Measurements from ENCODE around the gene ZNF423. TPM values are rescaled to one million over a fixed set of nuclear protein-coding genes. Genes with fewer than 3 reads are reported as not detected.

The ZNF423 gene
- total RNA-seq, 3 donors from 2014 or later (not counting 1 experiment from before 2014, with no cell fraction given) = not detected

DNA sequence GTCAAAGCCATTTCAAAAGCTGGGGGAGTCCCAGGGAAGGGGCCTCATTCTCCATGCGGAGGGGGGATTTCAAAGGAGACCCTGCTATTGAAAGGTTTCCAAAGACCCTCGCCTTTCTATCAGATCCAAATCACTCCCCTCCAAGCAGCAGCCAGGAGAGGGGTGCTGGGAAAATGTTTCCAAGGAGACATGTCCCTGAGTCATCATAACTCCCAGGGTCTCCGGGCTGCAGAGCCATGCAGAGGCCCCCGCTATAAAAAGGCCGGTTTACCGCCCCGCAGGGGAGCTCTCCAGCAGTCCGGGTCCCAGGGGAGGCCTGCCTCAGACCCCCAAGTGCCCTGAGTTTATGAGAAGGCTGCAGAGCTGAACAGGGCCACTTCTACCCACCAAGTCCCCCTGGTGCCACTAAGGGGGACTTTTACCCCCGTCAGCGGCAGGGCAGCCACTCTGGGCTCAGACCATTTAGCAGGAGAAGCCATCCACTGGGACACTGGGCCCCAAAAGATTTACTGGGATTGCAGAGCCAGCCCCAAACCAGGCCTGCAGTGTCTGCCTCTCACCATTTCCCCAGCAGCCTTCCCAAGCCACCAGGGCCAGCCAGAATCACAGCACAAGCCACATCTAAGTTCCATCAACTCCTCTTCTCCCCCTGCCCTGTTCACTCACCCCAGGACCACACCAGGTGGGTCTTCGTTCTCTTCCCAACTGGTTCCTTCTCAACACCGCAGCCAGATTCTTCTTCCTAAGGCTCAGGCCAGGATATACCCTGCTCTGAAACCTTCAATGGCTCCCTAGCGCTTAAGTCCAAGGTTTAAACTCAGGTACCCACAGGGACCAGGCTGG is 234.4 kb downstream of the ZNF423 start:
- no peaks in the 10 kb centered on the region for H3K27me3 ChIP-seq (ENCODE audit: control insufficient read depth, insufficient read depth, low read length)
- no peaks in the 10 kb centered on the region for H3K9me3 ChIP-seq (ENCODE audit: control insufficient read depth, insufficient read depth, low read length)
- Mint-ChIP-seq H3K27me3 (ENCODE audit: low read depth in 2 of 2) (no peaks in the 10 kb centered on the region), H3K9me3 (no peaks in the 10 kb centered on the region), H3K4me1 (no peaks in the 10 kb centered on the region), H3K4me3 (no peak overlapping the region), H3K27ac (no peak overlapping the region), H3K36me3 (no peaks in the 10 kb centered on the region)
- DNase-seq (no peak), ATAC-seq (no peak)
- no peak overlapping the region for H3K27ac ChIP-seq (ENCODE audit: low read length)
- 88% methylated on average over 13 of the region's 13 CpGs for WGBS (ENCODE audit: insufficient coverage)
- no peaks in the 10 kb centered on the region for H3K4me1 ChIP-seq (ENCODE audit: control insufficient read depth, insufficient read depth, low read length)
- H3K4me3 ChIP-seq (ENCODE audit: low read length) = no peak overlapping the region
- no peaks in the 10 kb centered on the region for H3K36me3 ChIP-seq (ENCODE audit: control insufficient read depth, insufficient read depth, low read length)
- TF ChIP-seq, protein P1, sequence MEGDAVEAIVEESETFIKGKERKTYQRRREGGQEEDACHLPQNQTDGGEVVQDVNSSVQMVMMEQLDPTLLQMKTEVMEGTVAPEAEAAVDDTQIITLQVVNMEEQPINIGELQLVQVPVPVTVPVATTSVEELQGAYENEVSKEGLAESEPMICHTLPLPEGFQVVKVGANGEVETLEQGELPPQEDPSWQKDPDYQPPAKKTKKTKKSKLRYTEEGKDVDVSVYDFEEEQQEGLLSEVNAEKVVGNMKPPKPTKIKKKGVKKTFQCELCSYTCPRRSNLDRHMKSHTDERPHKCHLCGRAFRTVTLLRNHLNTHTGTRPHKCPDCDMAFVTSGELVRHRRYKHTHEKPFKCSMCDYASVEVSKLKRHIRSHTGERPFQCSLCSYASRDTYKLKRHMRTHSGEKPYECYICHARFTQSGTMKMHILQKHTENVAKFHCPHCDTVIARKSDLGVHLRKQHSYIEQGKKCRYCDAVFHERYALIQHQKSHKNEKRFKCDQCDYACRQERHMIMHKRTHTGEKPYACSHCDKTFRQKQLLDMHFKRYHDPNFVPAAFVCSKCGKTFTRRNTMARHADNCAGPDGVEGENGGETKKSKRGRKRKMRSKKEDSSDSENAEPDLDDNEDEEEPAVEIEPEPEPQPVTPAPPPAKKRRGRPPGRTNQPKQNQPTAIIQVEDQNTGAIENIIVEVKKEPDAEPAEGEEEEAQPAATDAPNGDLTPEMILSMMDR (IDR thresholded peaks at IDR 0.05) = no peak
- intact Hi-C loops (cut with micrococcal nuclease) = no loop called here

DNA sequence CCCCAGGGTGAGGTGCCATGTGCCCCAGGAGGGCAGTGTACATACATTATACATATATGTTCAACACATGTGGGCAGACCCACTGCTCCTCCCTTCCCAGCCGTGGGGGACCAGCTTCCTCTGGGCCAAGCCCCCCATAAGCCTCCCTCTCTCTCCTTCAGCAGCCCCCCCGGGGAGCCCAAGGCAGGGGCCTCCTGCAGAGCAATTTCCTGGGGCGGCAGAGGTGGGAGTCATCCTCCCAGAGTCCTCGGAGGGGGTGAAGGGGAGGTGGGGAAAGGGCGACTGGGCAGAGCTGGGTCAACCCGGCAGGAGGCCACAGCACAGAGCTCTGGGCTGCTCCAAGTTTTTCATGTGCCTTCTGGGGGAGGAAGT is 235.1 kb downstream of the ZNF423 start:
- no peak overlapping the region for H3K27ac Mint-ChIP-seq
- H3K36me3 Mint-ChIP-seq = no peaks in the 10 kb centered on the region
- Histone ChIP-seq H3K27me3 (ENCODE audit: control insufficient read depth, insufficient read depth, low read length) (no peaks in the 10 kb centered on the region), H3K36me3 (ENCODE audit: control insufficient read depth, insufficient read depth, low read length) (no peaks in the 10 kb centered on the region), H3K4me3 (ENCODE audit: low read length) (no peak overlapping the region), H3K27ac (ENCODE audit: low read length) (no peak overlapping the region), H3K9me3 (ENCODE audit: control insufficient read depth, insufficient read depth, low read length) (no peaks in the 10 kb centered on the region), H3K4me1 (ENCODE audit: control insufficient read depth, insufficient read depth, low read length) (no peaks in the 10 kb centered on the region)
- H3K9me3 Mint-ChIP-seq = no peaks in the 10 kb centered on the region
- H3K27me3 Mint-ChIP-seq (ENCODE audit: low read depth in 2 of 2) = no peaks in the 10 kb centered on the region
- intact Hi-C loops (cut with micrococcal nuclease) = no loop called here
- no peaks in the 10 kb centered on the region for H3K4me1 Mint-ChIP-seq
- 67% methylated on average over 6 of the region's 6 CpGs for WGBS (ENCODE audit: insufficient coverage)
- DNase-seq (no peak), ATAC-seq (no peak)
- TF ChIP-seq, protein P1 (IDR thresholded peaks at IDR 0.05) = no peak
- H3K4me3 Mint-ChIP-seq = no peak overlapping the region

- peak in 1 of 2 donors; percentile 12 for DNase-seq
- 80% methylated on average over 11 of the region's 11 CpGs for WGBS (ENCODE audit: insufficient coverage)
- H3K9me3 Mint-ChIP-seq = no peaks in the 10 kb centered on the region
Observed at GRCh38 chr16:49620158-49620868, 235.6 kb downstream of the ZNF423 start.

More at GRCh38 chr16:49620158-49620868, 235.6 kb downstream of the ZNF423 start:
- ATAC-seq = no peak
- Histone ChIP-seq H3K9me3 (ENCODE audit: control insufficient read depth, insufficient read depth, low read length) (no peaks in the 10 kb centered on the region), H3K27ac (ENCODE audit: low read length) (no peak overlapping the region), H3K4me1 (ENCODE audit: control insufficient read depth, insufficient read depth, low read length) (no peaks in the 10 kb centered on the region), H3K36me3 (ENCODE audit: control insufficient read depth, insufficient read depth, low read length) (no peaks in the 10 kb centered on the region), H3K27me3 (ENCODE audit: control insufficient read depth, insufficient read depth, low read length) (no peaks in the 10 kb centered on the region), H3K4me3 (ENCODE audit: low read length) (no peak overlapping the region)
- H3K36me3 Mint-ChIP-seq = no peaks in the 10 kb centered on the region
- intact Hi-C loops (cut with micrococcal nuclease) = no loop called here
- H3K4me1 Mint-ChIP-seq = no peaks in the 10 kb centered on the region
- H3K27ac Mint-ChIP-seq = no peak overlapping the region
- TF ChIP-seq, protein P1 (IDR thresholded peaks at IDR 0.05) = no peak
- no peak overlapping the region for H3K4me3 Mint-ChIP-seq
- H3K27me3 Mint-ChIP-seq (ENCODE audit: low read depth in 2 of 2) = no peaks in the 10 kb centered on the region
